GM12878 (cell line): Measurements from ENCODE around the gene LRRC45. TPM values are rescaled to one million over a fixed set of nuclear protein-coding genes. Genes with fewer than 3 reads are reported as not detected.
A peak's percentile ranks its signal among the peaks of the same experiment; 100 is the strongest.

Source experiments
- BCL11A ChIP-seq: IDR thresholded peaks from 2 replicates; pipeline ENCODE4 v1.6.1; 2011; ENCODE audit warnings: low read depth, low read length
- E4F1 ChIP-seq: fragments of 450-650 bp; IDR thresholded peaks from 2 replicates; pipeline ENCODE4 v1.6.1; 2018; ENCODE audit warnings: borderline replicate concordance, mild to moderate bottlenecking; ENCODE audit not compliant: partially characterized antibody
- GATAD2B ChIP-seq: fragments of 450-650 bp; conservative IDR thresholded peaks from 2 replicates; pipeline ENCODE4 v1.6.1; 2017; ENCODE audit warnings: low read depth, mild to moderate bottlenecking, moderate library complexity
- HDAC6 ChIP-seq: fragments of 200-600 bp; sonication (generic); IDR thresholded peaks from one replicate; pipeline ENCODE4 v1.8.0; 2017; ENCODE audit warnings: antibody characterized with exemption; ENCODE audit not compliant: unreplicated experiment
- MXI1 ChIP-seq: fragments of 150-350 bp; IDR thresholded peaks from 2 replicates; pipeline ENCODE4 v1.6.1; 2011; ENCODE audit warnings: low read depth, mild to moderate bottlenecking, inconsistent platforms, low read length, improper control_type of control experiment
- MYC ChIP-seq: IDR thresholded peaks from 2 replicates; pipeline ENCODE4 v1.6.1; 2011; ENCODE audit warnings: mild to moderate bottlenecking, low read length, moderate library complexity, inconsistent platforms; ENCODE audit not compliant: insufficient read depth, insufficient replicate concordance, insufficient read length, severe bottlenecking
- NBN ChIP-seq: fragments of 450-650 bp; IDR thresholded peaks from 2 replicates; pipeline ENCODE4 v1.6.1; 2016
- PKNOX1 ChIP-seq: fragments of 450-650 bp; IDR thresholded peaks from 2 replicates; pipeline ENCODE4 v1.6.1; 2016; ENCODE audit warnings: mild to moderate bottlenecking
- PML ChIP-seq: IDR thresholded peaks from 2 replicates; pipeline ENCODE4 v1.6.1; 2012; ENCODE audit warnings: low read length, inconsistent platforms
- POU2F2 ChIP-seq: IDR thresholded peaks from 3 replicates; pipeline ENCODE4 v1.6.1; 2011; ENCODE audit warnings: low read depth, mild to moderate bottlenecking, low read length, borderline replicate concordance
- SMAD1 ChIP-seq: fragments of 450-650 bp; IDR thresholded peaks from 2 replicates; pipeline ENCODE4 v1.6.1; 2018; ENCODE audit warnings: mild to moderate bottlenecking, low read depth; ENCODE audit not compliant: partially characterized antibody
- SPI1 ChIP-seq: IDR thresholded peaks from 2 replicates; pipeline ENCODE4 v1.6.1; 2011; ENCODE audit warnings: low read depth, mild to moderate bottlenecking, low read length, moderate library complexity, borderline replicate concordance; ENCODE audit not compliant: insufficient read depth
- STAT1 ChIP-seq: fragments of 450-650 bp; conservative IDR thresholded peaks from 2 replicates; pipeline ENCODE4 v1.6.1; 2014; ENCODE audit warnings: antibody characterized with exemption, mild to moderate bottlenecking
- WRNIP1 ChIP-seq: IDR thresholded peaks from 2 replicates; pipeline ENCODE4 v1.6.1; 2011; ENCODE audit warnings: low read depth, low read length, improper control_type of control experiment, borderline replicate concordance
- ZNF592 ChIP-seq: fragments of 450-650 bp; IDR thresholded peaks from 2 replicates; pipeline ENCODE4 v1.6.1; 2017; ENCODE audit warnings: mild to moderate bottlenecking, moderate library complexity
- polyA plus RNA-seq, 11 experiments: library from polyadenylated mRNA; depleted of rRNA in 4 of 11; unstranded in 6 of 11; stranded (reverse) in 5 of 11; fragments of >200 nt; fragmentation: Nextera tagmentation in 4 of 11; fragmentation: Illumina TruSeq in 1 of 11; extraction: Ambion mirVana in 4 of 11; extraction: Trizol in 1 of 11; gene quantifications; 1 replicate in 1 of 11; 2 replicates in 10 of 11; pipeline versions ENCODE4 v1.2.1 to v1.2.3, GENCODE V29; 2011 to 2016; ENCODE audit warnings: inconsistent platforms in 2 of 11, missing spikeins in 2 of 11, low read depth in 1 of 11
- total RNA-seq, 4 experiments: library from RNA; depleted of rRNA in 3 of 4; stranded (reverse); fragments of >200 nt in 3 of 4; fragmentation: Illumina TruSeq in 1 of 4; extraction: Trizol in 1 of 4; gene quantifications; 2 replicates each; pipeline versions ENCODE4 v1.2.1 to v1.2.3, GENCODE V29; 2013 to 2021
- TF ChIP-seq, protein P1 (sequence below): IDR thresholded peaks from 2 replicates; pipeline ENCODE4 v1.6.1; 2012; ENCODE audit warnings: low read depth, low read length, improper control_type of control experiment
- TF ChIP-seq, protein P2 (sequence below): fragments of 450-650 bp; IDR thresholded peaks from 2 replicates; pipeline ENCODE4 v1.6.1; 2017; ENCODE audit warnings: mild to moderate bottlenecking, moderate library complexity

Gene LRRC45
- total and polyA plus RNA-seq, 10 of the 15 experiments (the other 5 are each of a cell fraction or from before 2014, with no cell fraction given): 0.03 to 27.7 (median 10.4) TPM

- no peak for TF ChIP-seq ZNF592
- TF ChIP-seq, protein P1, sequence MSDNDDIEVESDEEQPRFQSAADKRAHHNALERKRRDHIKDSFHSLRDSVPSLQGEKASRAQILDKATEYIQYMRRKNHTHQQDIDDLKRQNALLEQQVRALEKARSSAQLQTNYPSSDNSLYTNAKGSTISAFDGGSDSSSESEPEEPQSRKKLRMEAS: no peak
- TF ChIP-seq PML: no peak
- peak; percentile 45 for TF ChIP-seq SMAD1
- 0 out of 2 replicates have a peak, but pooled peaks have one; percentile 41 for TF ChIP-seq NBN
- TF ChIP-seq GATAD2B: no peak
- no peak for TF ChIP-seq E4F1
- TF ChIP-seq PKNOX1: no peak
- TF ChIP-seq BCL11A: no peak
- TF ChIP-seq POU2F2: no peak
- TF ChIP-seq STAT1: no peak
- TF ChIP-seq MYC: peak; percentile 40
- TF ChIP-seq, protein P2, sequence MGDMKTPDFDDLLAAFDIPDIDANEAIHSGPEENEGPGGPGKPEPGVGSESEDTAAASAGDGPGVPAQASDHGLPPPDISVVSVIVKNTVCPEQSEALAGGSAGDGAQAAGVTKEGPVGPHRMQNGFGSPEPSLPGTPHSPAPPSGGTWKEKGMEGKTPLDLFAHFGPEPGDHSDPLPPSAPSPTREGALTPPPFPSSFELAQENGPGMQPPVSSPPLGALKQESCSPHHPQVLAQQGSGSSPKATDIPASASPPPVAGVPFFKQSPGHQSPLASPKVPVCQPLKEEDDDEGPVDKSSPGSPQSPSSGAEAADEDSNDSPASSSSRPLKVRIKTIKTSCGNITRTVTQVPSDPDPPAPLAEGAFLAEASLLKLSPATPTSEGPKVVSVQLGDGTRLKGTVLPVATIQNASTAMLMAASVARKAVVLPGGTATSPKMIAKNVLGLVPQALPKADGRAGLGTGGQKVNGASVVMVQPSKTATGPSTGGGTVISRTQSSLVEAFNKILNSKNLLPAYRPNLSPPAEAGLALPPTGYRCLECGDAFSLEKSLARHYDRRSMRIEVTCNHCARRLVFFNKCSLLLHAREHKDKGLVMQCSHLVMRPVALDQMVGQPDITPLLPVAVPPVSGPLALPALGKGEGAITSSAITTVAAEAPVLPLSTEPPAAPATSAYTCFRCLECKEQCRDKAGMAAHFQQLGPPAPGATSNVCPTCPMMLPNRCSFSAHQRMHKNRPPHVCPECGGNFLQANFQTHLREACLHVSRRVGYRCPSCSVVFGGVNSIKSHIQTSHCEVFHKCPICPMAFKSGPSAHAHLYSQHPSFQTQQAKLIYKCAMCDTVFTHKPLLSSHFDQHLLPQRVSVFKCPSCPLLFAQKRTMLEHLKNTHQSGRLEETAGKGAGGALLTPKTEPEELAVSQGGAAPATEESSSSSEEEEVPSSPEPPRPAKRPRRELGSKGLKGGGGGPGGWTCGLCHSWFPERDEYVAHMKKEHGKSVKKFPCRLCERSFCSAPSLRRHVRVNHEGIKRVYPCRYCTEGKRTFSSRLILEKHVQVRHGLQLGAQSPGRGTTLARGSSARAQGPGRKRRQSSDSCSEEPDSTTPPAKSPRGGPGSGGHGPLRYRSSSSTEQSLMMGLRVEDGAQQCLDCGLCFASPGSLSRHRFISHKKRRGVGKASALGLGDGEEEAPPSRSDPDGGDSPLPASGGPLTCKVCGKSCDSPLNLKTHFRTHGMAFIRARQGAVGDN: peak; percentile 80
- TF ChIP-seq MXI1: no peak
- no peak for TF ChIP-seq WRNIP1
- no peak for TF ChIP-seq HDAC6
- no peak for TF ChIP-seq SPI1
Measured at GRCh38 chr17:81976332-81977210, 46.5 kb upstream of the LRRC45 start (continued).
